HepG2 (cell line): ENCODE measurements around the gene DPM1. TPM values are rescaled to one million over a fixed set of nuclear protein-coding genes. Genes with fewer than 3 reads are reported as not detected.

Source experiments
- CBX1 ChIP-seq: IDR thresholded peaks from one replicate; pipeline ENCODE4 v1.6.1; 2016; ENCODE audit warnings: antibody characterized with exemption, low read depth
- HNRNPUL1 ChIP-seq: fragments of 200-400 bp; formaldehyde crosslinking; IDR thresholded peaks from 2 replicates; pipeline ENCODE4 v1.6.1; 2017; ENCODE audit warnings: low read depth, mild to moderate bottlenecking, low read length, moderate library complexity
- KLF15 ChIP-seq: sonication (generic); formaldehyde crosslinking; IDR thresholded peaks from 2 replicates; pipeline ENCODE4 v1.8.1; 2023; ENCODE audit warnings: borderline replicate concordance, mild to moderate bottlenecking, inconsistent platforms, missing genetic modification reagents, mixed read lengths
- NKX3-1 ChIP-seq: sonication (generic); formaldehyde crosslinking; IDR thresholded peaks from 2 replicates; pipeline ENCODE4 v1.5.0; 2020; ENCODE audit warnings: missing genetic modification reagents
- NR2C2 ChIP-seq: sonication (generic); formaldehyde crosslinking; IDR thresholded peaks from 2 replicates; pipeline ENCODE4 v1.4.0; 2020; ENCODE audit warnings: missing genetic modification reagents, mild to moderate bottlenecking, moderate library complexity, borderline replicate concordance
- TBX2 ChIP-seq: sonication (generic); formaldehyde crosslinking; IDR thresholded peaks from 2 replicates; pipeline ENCODE4 v1.5.0; 2020; ENCODE audit warnings: missing genetic modification reagents, mild to moderate bottlenecking, borderline replicate concordance
- TMF1 ChIP-seq: sonication (generic); formaldehyde crosslinking; IDR thresholded peaks from 2 replicates; pipeline ENCODE4 v1.8.1; 2022; ENCODE audit warnings: low read depth, missing genetic modification reagents
- ZBTB38 ChIP-seq: sonication (generic); formaldehyde crosslinking; IDR thresholded peaks from 2 replicates; pipeline ENCODE4 v1.5.1; 2020; ENCODE audit warnings: mild to moderate bottlenecking, missing genetic modification reagents
- ZFY ChIP-seq: sonication (generic); formaldehyde crosslinking; IDR thresholded peaks from 2 replicates; pipeline ENCODE4 v1.4.0; 2020; ENCODE audit warnings: missing genetic modification reagents
- ZIK1 ChIP-seq: sonication (generic); formaldehyde crosslinking; IDR thresholded peaks from 2 replicates; pipeline ENCODE4 v1.5.0; 2020; ENCODE audit warnings: mild to moderate bottlenecking, low read depth, missing genetic modification reagents, borderline replicate concordance
- ZNF136 ChIP-seq: sonication (generic); formaldehyde crosslinking; IDR thresholded peaks from 2 replicates; pipeline ENCODE4 v1.8.1; 2022; ENCODE audit warnings: low read depth, mild to moderate bottlenecking, moderate library complexity, missing genetic modification reagents
- ZNF230 ChIP-seq: sonication (generic); formaldehyde crosslinking; IDR thresholded peaks from 2 replicates; pipeline ENCODE4 v1.4.0; 2020; ENCODE audit warnings: mild to moderate bottlenecking, missing genetic modification reagents
- ZNF232 ChIP-seq: sonication (generic); formaldehyde crosslinking; IDR thresholded peaks from 2 replicates; pipeline ENCODE4 v1.4.0; 2020; ENCODE audit warnings: missing genetic modification reagents, borderline replicate concordance
- ZNF251 ChIP-seq: sonication (generic); formaldehyde crosslinking; IDR thresholded peaks from 2 replicates; pipeline ENCODE4 v1.9.0; 2021; ENCODE audit warnings: mild to moderate bottlenecking, missing genetic modification reagents
- ZNF34 ChIP-seq: sonication (generic); formaldehyde crosslinking; IDR thresholded peaks from 2 replicates; pipeline ENCODE4 v1.4.0; 2020; ENCODE audit warnings: mild to moderate bottlenecking, missing genetic modification reagents, borderline replicate concordance
- ZNF432 ChIP-seq: sonication (generic); formaldehyde crosslinking; IDR thresholded peaks from 2 replicates; pipeline ENCODE4 v1.5.0; 2020; ENCODE audit warnings: missing genetic modification reagents, mild to moderate bottlenecking, borderline replicate concordance
- ZNF44 ChIP-seq: sonication (generic); formaldehyde crosslinking; IDR thresholded peaks from 2 replicates; pipeline ENCODE4 v1.5.1; 2020; ENCODE audit warnings: mild to moderate bottlenecking, missing genetic modification reagents
- ZNF501 ChIP-seq: sonication (generic); formaldehyde crosslinking; IDR thresholded peaks from 2 replicates; pipeline ENCODE4 v1.5.1; 2020; ENCODE audit warnings: mild to moderate bottlenecking, moderate library complexity, missing genetic modification reagents
- ZNF549 ChIP-seq: sonication (generic); formaldehyde crosslinking; IDR thresholded peaks from 2 replicates; pipeline ENCODE4 v1.5.0; 2020; ENCODE audit warnings: missing genetic modification reagents
- ZNF720 ChIP-seq: sonication (generic); formaldehyde crosslinking; IDR thresholded peaks from 2 replicates; pipeline ENCODE4 v1.4.0; 2020; ENCODE audit warnings: missing genetic modification reagents
- polyA plus RNA-seq, 8 experiments: library from polyadenylated mRNA; depleted of rRNA in 3 of 8; stranded (reverse) in 7 of 8; unstranded in 1 of 8; fragments of >200 nt; fragmentation: Illumina TruSeq in 4 of 8; extraction: Trizol in 4 of 8; gene quantifications; 2 replicates each; pipeline versions ENCODE4 v1.2.1 to v1.2.3, GENCODE V29; 2011 to 2016; ENCODE audit warnings: low read depth in 4 of 8, missing spikeins in 1 of 8, mixed read lengths in 1 of 8; ENCODE audit not compliant: insufficient read depth in 1 of 8
- total RNA-seq, 5 experiments: library from RNA; depleted of rRNA; stranded (reverse); fragments of >200 nt; fragmentation: Illumina TruSeq; extraction: Trizol; gene quantifications; 2 replicates each; pipeline ENCODE4 v1.2.3, GENCODE V29; 2016; ENCODE audit warnings: low read depth in 1 of 5
- TF ChIP-seq, protein P1 (sequence below): IDR thresholded peaks from 2 replicates; pipeline ENCODE4 v1.6.1; 2016; ENCODE audit warnings: low read depth, borderline replicate concordance
- TF ChIP-seq, protein P2 (sequence below): sonication (generic); formaldehyde crosslinking; IDR thresholded peaks from 2 replicates; pipeline ENCODE4 v1.8.1; 2023; ENCODE audit warnings: mild to moderate bottlenecking, moderate library complexity, missing genetic modification reagents
- TF ChIP-seq, protein P3 (sequence below): sonication (generic); formaldehyde crosslinking; IDR thresholded peaks from 2 replicates; pipeline ENCODE4 v1.5.0; 2020; ENCODE audit warnings: mild to moderate bottlenecking, low read depth, missing genetic modification reagents, borderline replicate concordance
- TF ChIP-seq, protein P4 (sequence below): sonication (generic); formaldehyde crosslinking; IDR thresholded peaks from 2 replicates; pipeline ENCODE4 v1.8.1; 2023; ENCODE audit warnings: mild to moderate bottlenecking, missing genetic modification reagents
- TF ChIP-seq, protein P5 (sequence below): IDR thresholded peaks from 2 replicates; pipeline ENCODE4 v1.6.1; 2016; ENCODE audit warnings: mild to moderate bottlenecking, missing biosample characterization, missing genetic modification reagents

DPM1 gene
- total and polyA plus RNA-seq, 2 of the 13 experiments (the other 11 are each of a cell fraction or from before 2014, with no cell fraction given), result 83.2 to 161 TPM

DNA sequence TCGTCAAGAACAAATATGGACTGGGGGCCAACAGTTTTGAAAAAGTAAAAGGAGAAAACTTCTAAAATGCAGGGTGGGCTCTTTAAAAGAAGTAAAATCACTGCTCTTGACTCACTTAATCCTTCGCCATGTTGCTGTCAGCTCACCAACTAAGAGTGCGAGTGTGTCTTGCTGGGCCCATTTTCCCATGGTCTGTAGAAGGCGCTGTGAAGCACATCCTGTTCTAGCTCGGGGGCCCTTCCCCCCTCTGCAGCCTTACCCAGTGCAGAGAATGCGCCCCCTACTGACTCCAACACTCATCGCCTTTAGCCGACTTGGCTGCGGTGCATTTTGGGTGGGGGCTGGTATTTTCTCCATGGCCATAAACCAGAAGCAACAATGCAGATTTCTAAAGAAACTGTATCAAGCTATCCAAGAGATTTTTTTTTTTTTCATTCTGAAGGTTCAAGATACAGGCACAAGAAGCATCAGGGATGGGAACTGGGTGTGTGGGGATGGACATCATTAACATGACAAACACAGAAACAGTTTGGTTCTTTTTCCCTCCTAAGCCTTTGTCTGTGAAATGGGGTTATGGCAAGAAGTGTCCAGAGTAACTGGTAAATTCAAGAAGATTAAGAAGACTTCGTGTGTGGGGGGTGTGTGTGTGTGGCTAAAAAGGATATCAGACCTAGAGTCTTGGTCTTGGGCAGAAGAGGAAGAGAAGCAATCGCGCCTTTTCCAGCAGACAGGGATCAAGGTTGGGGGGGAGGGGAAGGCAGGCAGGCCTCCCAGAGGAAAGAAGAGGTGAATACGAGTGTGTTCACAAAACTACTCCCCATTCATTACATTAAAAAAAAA lies 28.8 kb downstream of the DPM1 start (continued):
- TF ChIP-seq ZIK1 (CRISPR knock-in tag), result peak; percentile 63; the same call in 1 of the 2 replicates
- TF ChIP-seq ZNF44, result peak; percentile 95
- TF ChIP-seq, protein P1, sequence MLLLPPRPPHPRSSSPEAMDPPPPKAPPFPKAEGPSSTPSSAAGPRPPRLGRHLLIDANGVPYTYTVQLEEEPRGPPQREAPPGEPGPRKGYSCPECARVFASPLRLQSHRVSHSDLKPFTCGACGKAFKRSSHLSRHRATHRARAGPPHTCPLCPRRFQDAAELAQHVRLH (CRISPR knock-in tag), result peak; percentile 99
- peak; percentile 89; the same call in 1 of the 2 replicates for TF ChIP-seq ZBTB38
- TF ChIP-seq ZFY, result peak; percentile 57
- TF ChIP-seq, protein P2, sequence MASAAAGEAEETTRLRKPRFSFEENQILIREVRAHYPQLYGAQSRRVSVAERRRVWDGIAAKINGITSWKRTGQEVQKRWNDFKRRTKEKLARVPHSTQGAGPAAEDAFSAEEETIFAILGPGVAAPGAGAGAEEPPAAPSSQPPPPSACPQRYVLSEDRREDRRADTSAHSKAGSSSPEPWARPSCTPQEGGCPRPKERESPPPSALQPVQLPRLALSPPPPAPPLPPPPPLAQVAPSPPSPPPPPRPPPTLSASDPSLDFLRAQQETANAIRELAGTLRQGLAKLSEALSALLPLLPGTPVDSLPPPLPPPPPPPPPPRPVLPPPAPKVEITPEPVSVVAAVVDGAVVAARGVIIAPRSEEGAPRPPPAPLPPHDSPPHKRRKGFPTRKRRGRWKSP (CRISPR knock-in tag), result peak; percentile 81
- TF ChIP-seq ZNF432, result no peak
- TF ChIP-seq ZNF34 (CRISPR knock-in tag), result peak; percentile 76; the same call in 1 of the 2 replicates
- peak; percentile 98 for TF ChIP-seq ZNF136 (CRISPR knock-in tag)
- no peak for TF ChIP-seq ZNF251 (CRISPR knock-in tag)
- TF ChIP-seq ZNF232, result no peak
- TF ChIP-seq KLF15 (CRISPR knock-in tag), result no peak
- TF ChIP-seq, protein P3, sequence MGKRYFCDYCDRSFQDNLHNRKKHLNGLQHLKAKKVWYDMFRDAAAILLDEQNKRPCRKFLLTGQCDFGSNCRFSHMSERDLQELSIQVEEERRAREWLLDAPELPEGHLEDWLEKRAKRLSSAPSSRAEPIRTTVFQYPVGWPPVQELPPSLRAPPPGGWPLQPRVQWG, result no peak
- peak; percentile 93 for TF ChIP-seq CBX1
- peak; percentile 49; the same call in 1 of the 2 replicates for TF ChIP-seq ZNF230 (CRISPR knock-in tag)
- no peak for TF ChIP-seq ZNF549
- TF ChIP-seq NR2C2 (CRISPR knock-in tag), result peak; percentile 54; the same call in 1 of the 2 replicates
- TF ChIP-seq, protein P4, sequence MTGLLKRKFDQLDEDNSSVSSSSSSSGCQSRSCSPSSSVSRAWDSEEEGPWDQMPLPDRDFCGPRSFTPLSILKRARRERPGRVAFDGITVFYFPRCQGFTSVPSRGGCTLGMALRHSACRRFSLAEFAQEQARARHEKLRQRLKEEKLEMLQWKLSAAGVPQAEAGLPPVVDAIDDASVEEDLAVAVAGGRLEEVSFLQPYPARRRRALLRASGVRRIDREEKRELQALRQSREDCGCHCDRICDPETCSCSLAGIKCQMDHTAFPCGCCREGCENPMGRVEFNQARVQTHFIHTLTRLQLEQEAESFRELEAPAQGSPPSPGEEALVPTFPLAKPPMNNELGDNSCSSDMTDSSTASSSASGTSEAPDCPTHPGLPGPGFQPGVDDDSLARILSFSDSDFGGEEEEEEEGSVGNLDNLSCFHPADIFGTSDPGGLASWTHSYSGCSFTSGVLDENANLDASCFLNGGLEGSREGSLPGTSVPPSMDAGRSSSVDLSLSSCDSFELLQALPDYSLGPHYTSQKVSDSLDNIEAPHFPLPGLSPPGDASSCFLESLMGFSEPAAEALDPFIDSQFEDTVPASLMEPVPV (CRISPR knock-in tag), result 0 out of 2 replicates have a peak, but pooled peaks have one; percentile 68
- TF ChIP-seq NKX3-1, result 0 out of 2 replicates have a peak, but pooled peaks have one; percentile 38
- TF ChIP-seq HNRNPUL1, result no peak
- TF ChIP-seq, protein P5, sequence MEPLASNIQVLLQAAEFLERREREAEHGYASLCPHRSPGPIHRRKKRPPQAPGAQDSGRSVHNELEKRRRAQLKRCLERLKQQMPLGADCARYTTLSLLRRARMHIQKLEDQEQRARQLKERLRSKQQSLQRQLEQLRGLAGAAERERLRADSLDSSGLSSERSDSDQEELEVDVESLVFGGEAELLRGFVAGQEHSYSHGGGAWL, result peak; percentile 84; the same call in 1 of the 2 replicates
- no peak for TF ChIP-seq TMF1
- TF ChIP-seq ZNF720 (CRISPR knock-in tag), result no peak
- TF ChIP-seq ZNF501, result peak; percentile 98
- peak; percentile 73; the same call in 1 of the 2 replicates for TF ChIP-seq TBX2 (CRISPR knock-in tag)
